Measurements from ENCODE around the gene SMYD3. TPM values are rescaled to one million over a fixed set of nuclear protein-coding genes. Genes with fewer than 3 reads are reported as not detected.

The SMYD3 gene
- total and polyA plus RNA-seq, 8 donors, result 20.4 to 35.1 (median 24.3) TPM

DNA sequence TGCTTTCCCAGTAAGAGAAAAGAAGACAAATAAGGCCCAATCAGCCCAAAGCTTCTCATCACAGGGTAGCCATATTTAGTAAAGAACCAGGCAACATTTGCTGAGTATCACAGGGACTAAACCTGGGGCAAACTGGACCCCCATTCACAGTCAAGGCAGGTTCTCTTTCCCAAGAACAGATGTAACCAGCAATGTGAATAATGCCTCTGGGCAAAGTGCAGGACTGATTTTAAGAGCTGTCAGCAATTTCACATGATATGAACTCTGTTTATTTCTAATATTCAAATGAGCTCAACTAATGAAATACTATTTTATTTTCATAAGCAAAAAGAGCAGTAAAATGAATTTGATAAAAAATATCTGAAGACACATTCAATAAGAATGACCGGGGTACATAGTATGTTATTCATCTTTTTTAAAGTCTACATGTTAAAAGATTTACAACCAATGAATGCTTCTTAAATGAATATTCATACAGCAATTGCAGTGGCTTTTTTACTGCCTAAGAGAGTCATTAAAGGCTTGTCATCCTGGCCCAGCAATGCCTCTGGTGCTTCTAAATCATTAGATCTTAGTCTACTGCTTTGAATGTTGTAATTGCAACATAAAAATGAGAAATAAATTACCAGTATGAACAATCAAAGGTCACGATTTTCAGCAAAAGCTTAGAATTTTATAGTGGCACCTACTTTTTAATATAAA lies 308.8 kb downstream of the SMYD3 start:
- intact Hi-C loops (cut with DNase I), result no loop called here
- no peaks in the 10 kb centered on the region for H3K27me3 ChIP-seq
- ATAC-seq, result no peak
- H3K4me1 ChIP-seq, result no peaks in the 10 kb centered on the region
- H3K4me3 ChIP-seq, result no peak overlapping the region
- DNase-seq, result no peak
- H3K36me3 ChIP-seq, result no peaks in the 10 kb centered on the region
- no peak overlapping the region for H3K27ac ChIP-seq
- H3K9me3 ChIP-seq, result no peaks in the 10 kb centered on the region
- TF ChIP-seq, protein P1, sequence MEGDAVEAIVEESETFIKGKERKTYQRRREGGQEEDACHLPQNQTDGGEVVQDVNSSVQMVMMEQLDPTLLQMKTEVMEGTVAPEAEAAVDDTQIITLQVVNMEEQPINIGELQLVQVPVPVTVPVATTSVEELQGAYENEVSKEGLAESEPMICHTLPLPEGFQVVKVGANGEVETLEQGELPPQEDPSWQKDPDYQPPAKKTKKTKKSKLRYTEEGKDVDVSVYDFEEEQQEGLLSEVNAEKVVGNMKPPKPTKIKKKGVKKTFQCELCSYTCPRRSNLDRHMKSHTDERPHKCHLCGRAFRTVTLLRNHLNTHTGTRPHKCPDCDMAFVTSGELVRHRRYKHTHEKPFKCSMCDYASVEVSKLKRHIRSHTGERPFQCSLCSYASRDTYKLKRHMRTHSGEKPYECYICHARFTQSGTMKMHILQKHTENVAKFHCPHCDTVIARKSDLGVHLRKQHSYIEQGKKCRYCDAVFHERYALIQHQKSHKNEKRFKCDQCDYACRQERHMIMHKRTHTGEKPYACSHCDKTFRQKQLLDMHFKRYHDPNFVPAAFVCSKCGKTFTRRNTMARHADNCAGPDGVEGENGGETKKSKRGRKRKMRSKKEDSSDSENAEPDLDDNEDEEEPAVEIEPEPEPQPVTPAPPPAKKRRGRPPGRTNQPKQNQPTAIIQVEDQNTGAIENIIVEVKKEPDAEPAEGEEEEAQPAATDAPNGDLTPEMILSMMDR (IDR thresholded peaks at IDR 0.05), result no peak

DNA sequence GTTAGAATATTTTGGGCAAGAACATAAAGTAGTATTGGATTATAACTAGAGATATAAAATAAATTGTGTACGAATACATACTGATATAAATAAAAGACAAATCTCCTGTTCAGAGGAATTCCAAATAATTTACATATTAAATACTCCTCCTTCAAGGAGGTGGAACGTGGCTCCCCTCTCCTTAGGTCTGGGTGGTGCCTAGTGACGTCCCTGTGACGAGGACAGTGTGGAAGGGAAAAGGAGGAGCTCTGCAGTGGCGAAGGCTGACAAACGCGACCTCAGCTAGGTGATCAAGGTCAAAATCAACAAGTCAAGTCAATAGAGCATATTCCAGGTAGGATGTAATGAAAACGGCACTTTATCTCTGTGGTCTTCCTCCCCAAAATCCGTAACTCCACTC lies 310.0 kb downstream of the SMYD3 start:
- ATAC-seq (no peak), DNase-seq (no peak)
- no peaks in the 10 kb centered on the region for H3K27me3 ChIP-seq
- no peak overlapping the region for H3K27ac ChIP-seq
- H3K4me3 ChIP-seq, result no peak overlapping the region
- no peaks in the 10 kb centered on the region for H3K9me3 ChIP-seq
- intact Hi-C loops (cut with DNase I), result no loop called here
- no peaks in the 10 kb centered on the region for H3K4me1 ChIP-seq
- no peaks in the 10 kb centered on the region for H3K36me3 ChIP-seq
- TF ChIP-seq, protein P1 (IDR thresholded peaks at IDR 0.05), result no peak

DNA sequence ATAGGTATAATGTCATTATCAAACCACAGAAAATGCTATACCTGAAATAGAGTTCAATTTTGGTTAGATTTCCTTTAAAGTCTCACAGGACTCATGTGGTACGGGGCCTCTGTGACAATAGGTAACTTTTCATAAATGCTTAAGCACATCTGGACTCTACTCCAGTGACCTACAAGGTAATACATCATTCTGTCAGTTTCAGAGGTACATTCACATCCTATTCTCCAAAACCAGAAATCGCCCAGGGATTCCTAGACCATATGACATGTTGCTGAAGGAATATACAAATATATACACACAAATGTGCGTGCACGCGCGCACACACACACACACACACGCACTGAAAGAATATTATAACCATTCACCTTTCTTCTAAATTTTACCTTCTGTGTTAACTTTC lies 311.8 kb downstream of the SMYD3 start:
- Histone ChIP-seq H3K4me3 (no peak overlapping the region), H3K4me1 (no peaks in the 10 kb centered on the region), H3K9me3 (no peaks in the 10 kb centered on the region), H3K36me3 (no peaks in the 10 kb centered on the region), H3K27ac (no peak overlapping the region), H3K27me3 (no peaks in the 10 kb centered on the region)
- no peak for ATAC-seq
- no peak for DNase-seq
- intact Hi-C loops (cut with DNase I), result no loop called here
- TF ChIP-seq, protein P1 (IDR thresholded peaks at IDR 0.05), result no peak

DNA sequence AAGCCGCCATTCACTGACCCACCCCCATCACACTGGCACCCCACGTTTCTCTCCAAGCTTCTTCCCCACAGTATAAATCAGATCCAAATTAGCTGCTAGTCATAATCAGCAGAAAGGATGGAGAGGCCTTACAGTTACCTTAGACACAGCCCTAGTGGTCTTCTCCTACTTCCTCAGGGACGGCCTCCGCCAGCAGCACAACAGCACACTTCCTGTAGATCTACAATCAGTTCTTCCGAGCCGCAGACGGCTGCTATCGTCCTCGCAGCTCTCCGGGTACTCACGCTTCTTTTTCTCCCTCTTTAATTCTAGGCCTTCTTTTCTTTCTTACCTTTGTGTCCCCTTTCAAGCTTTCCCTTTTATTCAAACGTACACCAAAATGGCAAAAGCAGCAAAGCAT lies 313.5 kb downstream of the SMYD3 start:
- Histone ChIP-seq H3K27ac (no peak overlapping the region), H3K4me3 (no peak overlapping the region), H3K4me1 (no peaks in the 10 kb centered on the region), H3K9me3 (no peaks in the 10 kb centered on the region), H3K36me3 (no peaks in the 10 kb centered on the region), H3K27me3 (no peaks in the 10 kb centered on the region)
- ATAC-seq (no peak), DNase-seq (no peak)
- TF ChIP-seq, protein P1 (IDR thresholded peaks at IDR 0.05), result no peak
- intact Hi-C loops (cut with DNase I), result no loop called here

DNA sequence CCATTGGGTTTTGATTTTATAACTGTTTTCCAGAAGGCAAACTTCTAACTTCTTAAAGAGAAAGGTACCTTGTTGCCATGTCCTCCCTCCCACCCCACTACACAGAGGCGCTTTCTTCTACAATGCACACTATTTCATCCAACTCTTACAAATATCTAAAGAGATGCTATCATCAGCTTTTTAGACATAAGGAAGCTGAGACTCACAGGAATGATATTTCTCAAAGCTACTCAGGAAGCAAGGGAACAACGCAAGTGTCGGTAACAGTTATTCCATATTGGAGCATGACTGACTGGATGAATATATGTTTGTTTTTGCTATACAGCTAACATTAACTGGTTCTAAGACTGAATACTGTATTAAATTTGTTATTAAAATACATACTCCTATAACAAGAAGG lies 318.0 kb downstream of the SMYD3 start:
- no peaks in the 10 kb centered on the region for H3K4me1 ChIP-seq
- no peak overlapping the region for H3K27ac ChIP-seq
- H3K36me3 ChIP-seq, result no peaks in the 10 kb centered on the region
- no peak for ATAC-seq
- H3K27me3 ChIP-seq, result no peaks in the 10 kb centered on the region
- no peak overlapping the region for H3K4me3 ChIP-seq
- no peaks in the 10 kb centered on the region for H3K9me3 ChIP-seq
- no peak for DNase-seq
- intact Hi-C loops (cut with DNase I), result no loop called here
- TF ChIP-seq, protein P1 (IDR thresholded peaks at IDR 0.05), result no peak
